ENCODE results near the gene INPP4A.

DNA sequence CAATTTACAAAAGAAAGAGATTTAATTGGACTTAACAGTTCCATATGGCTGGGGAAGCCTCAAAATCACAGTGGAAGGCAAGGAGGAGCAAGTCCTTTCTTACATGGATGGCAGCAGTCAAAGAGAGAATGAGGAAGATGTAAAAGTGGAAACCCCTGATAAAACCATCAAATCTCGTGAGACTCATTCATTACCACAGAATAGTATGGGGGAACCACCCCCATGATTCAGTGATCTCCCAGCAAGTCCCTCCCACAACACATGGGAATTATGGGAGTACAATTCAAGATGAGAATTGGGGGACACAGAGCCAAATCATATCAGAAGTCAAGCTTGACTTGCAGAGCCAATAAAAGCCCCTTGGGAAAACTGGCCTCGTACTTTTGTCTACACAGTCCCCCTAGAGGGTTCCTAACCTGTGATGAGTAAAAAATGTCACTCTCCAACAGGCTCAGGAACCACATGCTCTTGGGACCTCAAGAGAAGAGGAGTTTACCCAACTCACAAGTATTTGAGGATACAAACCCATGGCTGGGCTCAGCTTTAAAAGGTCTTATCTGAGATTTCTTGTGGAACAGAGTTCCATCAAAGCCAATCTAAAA, 11.2 kb upstream of the INPP4A start:
- no peak for TF ChIP-seq CTCF (IDR thresholded peaks at IDR 0.05; ENCODE audit: extremely low read depth in 1 of 2, insufficient read depth in 1 of 2, low read depth in 1 of 2, low read length in 2 of 2)
- no peak for TF ChIP-seq POLR2A (IDR thresholded peaks at IDR 0.05; ENCODE audit: low read depth, low read length)
- TF ChIP-seq EZH2 (IDR thresholded peaks at IDR 0.05; ENCODE audit: borderline replicate concordance, low read depth, low read length, severe bottlenecking), result no peak
- no peak for TF ChIP-seq POLR2AphosphoS5 (IDR thresholded peaks at IDR 0.05; ENCODE audit: insufficient read depth, low read depth, low read length)
- no peak for TF ChIP-seq FOS (IDR thresholded peaks at IDR 0.05; ENCODE audit: borderline replicate concordance, insufficient read depth, low read length)

All from endothelial cell of umbilical vein (primary cell).